ENCODE results near the gene NR4A1.
"Not testable (repeated sequence)": the region's sequence is repeated elsewhere in the genome, so short reads cannot be mapped to it uniquely, and the experiment has no call there.

Gene NR4A1

DNA sequence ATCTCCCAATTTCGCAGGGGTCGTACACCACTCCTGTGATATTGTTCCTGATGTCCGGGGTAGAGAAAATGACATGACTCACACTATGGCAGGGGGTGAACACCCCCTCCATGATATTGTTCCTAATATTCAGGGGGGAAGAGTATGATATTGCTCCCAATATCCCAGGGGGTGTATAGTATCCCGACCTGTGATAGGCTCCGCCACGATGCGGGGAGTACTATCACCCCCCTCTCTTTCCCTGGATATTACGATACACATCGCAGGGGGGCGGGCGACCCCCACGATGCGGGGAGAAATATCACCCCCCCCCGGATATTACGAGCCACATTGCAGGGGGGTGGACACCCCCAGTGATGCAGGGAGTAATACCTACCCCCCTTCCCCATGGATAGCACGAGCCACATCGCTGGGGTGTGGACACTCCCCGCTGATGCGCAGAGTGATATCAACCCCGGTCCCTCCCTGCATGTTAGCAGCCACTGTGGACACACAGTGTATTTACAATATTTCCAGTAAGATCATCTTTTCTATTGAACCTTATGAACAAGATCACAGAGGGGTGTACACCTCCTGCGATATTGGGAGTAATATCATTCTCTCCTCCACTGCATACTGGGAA is 45.9 kb downstream of the NR4A1 start:
- no peak for DNase-seq (ENCODE audit: low spot score)

DNA sequence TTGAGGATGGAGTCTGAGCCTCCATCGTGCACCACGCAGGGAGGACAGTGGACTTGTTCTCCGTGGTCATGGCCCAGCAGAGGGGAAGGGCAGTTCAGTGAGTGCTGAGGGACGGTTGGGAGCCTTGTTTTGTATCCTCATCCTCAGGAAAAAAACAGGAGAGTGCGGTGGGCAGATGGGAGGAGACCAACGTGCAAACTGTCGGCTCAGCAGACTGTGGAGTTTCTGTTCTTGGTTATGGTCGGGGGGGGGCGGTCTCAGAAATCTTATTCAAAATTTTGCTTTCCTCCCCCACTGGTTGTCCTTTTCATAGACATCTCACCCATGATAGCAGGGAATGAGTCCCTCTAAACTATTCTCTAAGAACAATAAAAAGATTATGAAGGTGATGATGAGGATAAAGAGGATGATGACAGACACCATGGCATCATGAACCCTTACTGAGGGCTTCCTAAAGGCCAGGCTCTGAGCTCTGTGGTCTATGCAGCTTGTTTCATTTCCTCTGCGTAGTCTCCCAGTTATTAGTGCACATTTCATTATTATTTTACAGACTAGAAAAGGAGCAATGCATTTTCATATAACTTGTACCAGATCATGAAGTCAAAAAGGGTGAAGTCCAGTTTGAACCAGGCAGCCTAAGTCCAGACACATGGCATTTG is 53.3 kb downstream of the NR4A1 start:
- not testable (repeated sequence) for DNase-seq (ENCODE audit: low spot score)

Measured in AG08395 (cell line).